AG04450 (cell line): ENCODE results near the gene SEPSECS. TPM values are rescaled to one million over a fixed set of nuclear protein-coding genes. Genes with fewer than 3 reads are reported as not detected.

Experiments used
- CTCF ChIA-PET: fragments of 300-600, 350-600 bp; formaldehyde crosslinking; extraction: SDS; loops from one replicate; lab custom pipeline; 2022; ENCODE audit warnings: antibody characterized with exemption, inconsistent platforms; lab: Charles Lee
- POLR2A ChIA-PET: fragments of 350-600 bp; formaldehyde crosslinking; extraction: SDS; loops from one replicate; lab custom pipeline; 2021; ENCODE audit warnings: antibody characterized with exemption, inconsistent platforms; lab: Yijun Ruan, JAX
- DNase-seq: peaks from one replicate; pipeline ENCODE4 v3.0.0-alpha.2; 2011; ENCODE audit warnings: low read depth, low spot score
- H3K27ac ChIP-seq: one replicate; pipeline ENCODE4 v1.5.1; 2012; ENCODE audit warnings: low read depth, low read length, control low read depth
- H3K27me3 ChIP-seq: one replicate; pipeline ENCODE4 v1.6.0; 2012; ENCODE audit warnings: low read length; ENCODE audit not compliant: control insufficient read depth, insufficient read depth
- H3K4me3 ChIP-seq: 2 replicates; pipeline ENCODE4 v1.5.1; 2011; ENCODE audit warnings: mild to moderate bottlenecking, low read depth, low read length, control low read depth
- H3K9me3 ChIP-seq: 2 replicates; pipeline ENCODE4 v1.5.1; 2012; ENCODE audit warnings: low read length; ENCODE audit not compliant: control insufficient read depth, insufficient read depth
- polyA plus RNA-seq: library from polyadenylated mRNA; depleted of rRNA; stranded (reverse); fragments of >200 nt; gene quantifications from 2 replicates; pipeline ENCODE4 v1.2.3, GENCODE V29; 2011
- TF ChIP-seq, protein P1 (sequence below): IDR thresholded peaks from 2 replicates; pipeline ENCODE4 v1.5.1; 2011; ENCODE audit warnings: low read depth, low read length, control low read depth, inconsistent platforms

SEPSECS gene
- polyA plus RNA-seq, 1 experiment: 6.2 TPM

DNA sequence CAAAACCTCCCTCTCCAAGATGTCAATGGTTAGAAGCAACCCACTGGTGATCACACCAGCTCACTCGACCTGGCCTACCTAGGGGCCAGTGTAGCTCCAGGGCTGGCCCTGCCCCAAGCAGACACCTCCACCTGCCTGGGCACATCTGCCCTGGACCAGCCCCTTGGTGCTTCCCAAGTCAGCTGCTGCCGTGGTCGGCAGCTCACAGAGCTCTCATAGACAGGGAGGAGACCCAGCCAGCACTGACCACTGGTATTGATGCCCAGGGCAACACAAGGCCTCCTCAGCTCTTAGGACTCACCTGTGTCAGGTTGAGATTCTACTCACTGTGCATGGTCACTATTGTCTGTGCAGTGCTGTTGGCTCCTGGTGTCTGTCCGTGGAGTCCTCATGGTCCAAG lies 51.7 kb downstream of the SEPSECS start:
- no peak overlapping the region for H3K4me3 ChIP-seq
- ChIA-PET POLR2A (no interaction called here), CTCF (interaction anchor here (1.6 kb wide), 1 partner anchor 36 kb away, joined by 7 read pairs; no protein-coding TSS in a partner anchor)
- TF ChIP-seq, protein P1, sequence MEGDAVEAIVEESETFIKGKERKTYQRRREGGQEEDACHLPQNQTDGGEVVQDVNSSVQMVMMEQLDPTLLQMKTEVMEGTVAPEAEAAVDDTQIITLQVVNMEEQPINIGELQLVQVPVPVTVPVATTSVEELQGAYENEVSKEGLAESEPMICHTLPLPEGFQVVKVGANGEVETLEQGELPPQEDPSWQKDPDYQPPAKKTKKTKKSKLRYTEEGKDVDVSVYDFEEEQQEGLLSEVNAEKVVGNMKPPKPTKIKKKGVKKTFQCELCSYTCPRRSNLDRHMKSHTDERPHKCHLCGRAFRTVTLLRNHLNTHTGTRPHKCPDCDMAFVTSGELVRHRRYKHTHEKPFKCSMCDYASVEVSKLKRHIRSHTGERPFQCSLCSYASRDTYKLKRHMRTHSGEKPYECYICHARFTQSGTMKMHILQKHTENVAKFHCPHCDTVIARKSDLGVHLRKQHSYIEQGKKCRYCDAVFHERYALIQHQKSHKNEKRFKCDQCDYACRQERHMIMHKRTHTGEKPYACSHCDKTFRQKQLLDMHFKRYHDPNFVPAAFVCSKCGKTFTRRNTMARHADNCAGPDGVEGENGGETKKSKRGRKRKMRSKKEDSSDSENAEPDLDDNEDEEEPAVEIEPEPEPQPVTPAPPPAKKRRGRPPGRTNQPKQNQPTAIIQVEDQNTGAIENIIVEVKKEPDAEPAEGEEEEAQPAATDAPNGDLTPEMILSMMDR: no peak
- H3K27me3 ChIP-seq: peaks cover 32% of the 10 kb centered on the region
- no peak for DNase-seq
- H3K27ac ChIP-seq: no peak overlapping the region
- no peaks in the 10 kb centered on the region for H3K9me3 ChIP-seq

DNA sequence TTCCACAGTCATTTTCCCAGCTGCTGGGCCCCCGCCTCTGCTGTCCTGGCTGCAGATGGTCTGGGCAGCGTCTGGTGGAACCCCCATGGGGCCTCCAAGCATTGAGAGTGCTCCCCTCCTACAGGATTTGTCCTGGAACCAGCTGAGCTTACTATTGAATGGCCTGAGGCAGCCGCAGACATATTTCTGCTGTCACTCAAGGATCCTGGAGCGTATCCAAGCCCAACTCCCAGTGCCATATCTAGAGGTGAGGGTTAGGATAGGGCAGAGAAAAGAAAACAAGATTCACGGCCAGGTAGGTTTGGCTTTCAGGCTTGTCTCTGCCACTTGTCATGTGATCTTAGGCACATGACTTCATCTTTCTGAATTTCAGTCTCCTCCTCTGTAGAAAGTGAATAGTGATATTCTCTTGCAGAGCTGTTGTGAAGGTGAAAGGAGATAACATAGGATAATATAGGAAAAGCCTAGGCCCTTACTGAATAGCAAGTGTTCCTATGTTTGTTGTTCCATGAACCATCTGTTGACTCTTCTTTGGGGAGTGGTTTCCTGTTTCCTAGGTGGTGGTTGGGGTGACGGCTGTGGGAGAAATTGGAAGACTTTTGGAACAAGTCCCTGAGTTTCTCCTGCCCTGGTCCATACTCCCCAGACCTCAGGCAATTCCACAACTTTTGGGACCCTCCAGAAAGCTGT lies 52.3 kb downstream of the SEPSECS start:
- Histone ChIP-seq H3K9me3 (no peaks in the 10 kb centered on the region), H3K27me3 (peaks cover 32% of the 10 kb centered on the region), H3K27ac (no peak overlapping the region), H3K4me3 (no peak overlapping the region)
- TF ChIP-seq, protein P1: no peak
- ChIA-PET POLR2A (no interaction called here), CTCF (interaction anchor here (1.6 kb wide), 1 partner anchor 36 kb away, joined by 7 read pairs; no protein-coding TSS in a partner anchor)
- no peak for DNase-seq

DNA sequence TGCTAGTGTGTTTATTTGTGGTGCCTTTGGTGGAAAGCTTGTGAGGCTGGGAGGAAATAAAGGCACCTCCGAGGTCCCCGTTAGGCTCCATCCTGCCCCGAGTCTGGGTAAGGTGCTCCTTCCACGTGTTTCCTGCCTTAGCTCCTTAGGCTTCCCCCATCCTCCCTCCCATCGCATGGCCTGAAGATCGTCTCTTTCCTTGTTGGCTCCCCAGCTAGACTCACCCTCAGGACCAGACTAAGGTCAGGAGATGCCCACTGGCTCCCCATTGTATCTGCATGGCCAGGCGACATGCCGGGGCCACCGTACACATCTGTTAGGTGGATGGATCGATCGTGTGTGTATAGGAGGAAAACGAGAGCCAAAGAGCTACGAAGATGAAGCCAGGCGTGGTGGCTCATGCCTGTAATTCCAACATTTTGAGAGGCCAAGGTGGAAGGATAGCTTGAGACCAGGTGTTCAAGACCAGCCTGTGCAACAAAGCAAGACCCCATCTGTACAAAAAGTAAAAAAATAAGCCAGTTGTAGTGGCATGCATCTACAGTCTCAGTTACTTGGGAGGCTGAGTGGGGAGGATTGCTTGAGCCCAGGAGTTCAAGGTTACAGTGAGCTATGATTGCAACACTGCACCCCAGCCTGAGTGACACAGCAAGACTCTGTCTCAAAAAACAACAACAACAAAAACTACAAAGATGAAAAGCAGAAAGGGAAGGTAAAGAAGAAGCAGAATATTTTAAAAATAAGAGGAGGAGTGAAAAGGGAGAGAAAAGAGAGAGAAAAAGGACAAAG lies 53.7 kb downstream of the SEPSECS start:
- DNase-seq: no peak
- Histone ChIP-seq H3K27ac (no peak overlapping the region), H3K27me3 (peaks cover 26% of the 10 kb centered on the region), H3K9me3 (peaks cover 3% of the 10 kb centered on the region; the same call in 1 of the 2 replicates), H3K4me3 (no peak overlapping the region)
- ChIA-PET POLR2A (no interaction called here), CTCF (interaction anchor here (1.2 kb wide), 1 partner anchor 38 kb away, joined by 3 read pairs; no protein-coding TSS in a partner anchor)
- TF ChIP-seq, protein P1: no peak

DNA sequence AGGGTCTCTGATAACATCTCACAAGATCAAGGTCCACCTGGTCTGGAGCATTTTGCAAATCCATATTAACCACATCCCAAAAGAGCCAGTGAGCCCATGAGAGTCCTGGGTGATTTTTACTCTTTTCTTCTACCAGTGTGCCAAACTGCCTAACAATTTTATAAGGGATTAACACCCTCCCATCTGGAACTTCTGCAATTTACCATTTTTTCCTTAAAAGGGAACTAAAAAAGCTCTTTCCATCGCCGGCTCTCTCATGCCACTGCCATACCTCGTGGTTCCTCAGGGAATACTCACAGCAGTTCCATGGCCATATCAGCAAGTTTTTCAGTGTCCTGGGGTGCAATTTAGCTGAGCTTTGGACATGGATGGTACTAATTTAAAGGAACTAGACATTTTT lies 55.7 kb downstream of the SEPSECS start:
- ChIA-PET CTCF (interaction anchor here (1.3 kb wide), 1 partner anchor 40 kb away, joined by 3 read pairs; no protein-coding TSS in a partner anchor), POLR2A (no interaction called here)
- Histone ChIP-seq H3K27me3 (peaks cover 28% of the 10 kb centered on the region), H3K4me3 (no peak overlapping the region), H3K27ac (no peak overlapping the region), H3K9me3 (peaks cover 3% of the 10 kb centered on the region; the same call in 1 of the 2 replicates)
- no peak for DNase-seq
- TF ChIP-seq, protein P1: no peak
